Common myeloid progenitor, CD34-positive (primary cell): ENCODE data around the gene PSMD6.

Experiments used
- CTCF ChIA-PET: fragments of 350-600 bp; sonication (Branson Sonifier 250); formaldehyde crosslinking; loops from one replicate; lab custom pipeline; 2021; ENCODE audit warnings: antibody characterized with exemption; lab: Charles Lee
- POLR2A ChIA-PET: fragments of 350-600 bp; sonication (Branson Sonifier 250); formaldehyde crosslinking; loops from one replicate; lab custom pipeline; 2021; ENCODE audit warnings: antibody characterized with exemption; lab: Charles Lee
- DNase-seq, 3 donors: peaks; one replicate each; pipeline versions ENCODE4 v3.0.0 to v3.0.0-alpha.2; 2013
- H3K27ac ChIP-seq, 2 experiments: 1 replicate in 1 of 2; 2 replicates in 1 of 2; pipeline ENCODE4 v1.7.0; 2013; ENCODE audit warnings: inconsistent platforms in 2 of 2, low read length in 2 of 2, mild to moderate bottlenecking in 2 of 2, low read depth in 1 of 2, moderate library complexity in 1 of 2; ENCODE audit not compliant: severe bottlenecking in 2 of 2, insufficient read depth in 1 of 2, poor library complexity in 1 of 2
- H3K27me3 ChIP-seq, 5 experiments: replicated peaks in 2 of 5; 1 replicate in 3 of 5; 2 replicates in 2 of 5; pipeline versions ENCODE4 v1.6.1 to v1.7.0; 2013; ENCODE audit warnings: low read length in 4 of 5, mild to moderate bottlenecking in 2 of 5, moderate library complexity in 2 of 5, inconsistent platforms in 1 of 5; ENCODE audit not compliant: insufficient read depth in 5 of 5, control insufficient read depth in 4 of 5
- H3K36me3 ChIP-seq, 4 experiments: 1 replicate in 2 of 4; 2 replicates in 2 of 4; pipeline versions ENCODE4 v1.6.1 to v1.7.0; 2013; ENCODE audit warnings: low read length in 3 of 4, control low read depth in 1 of 4, mild to moderate bottlenecking in 1 of 4; ENCODE audit not compliant: control insufficient read depth in 4 of 4, insufficient read depth in 4 of 4
- H3K4me1 ChIP-seq, 4 experiments: 1 replicate in 3 of 4; 2 replicates in 1 of 4; pipeline versions ENCODE4 v1.6.1 to v1.7.1; 2013; ENCODE audit warnings: low read length in 3 of 4, mild to moderate bottlenecking in 3 of 4, control low read depth in 1 of 4, inconsistent platforms in 1 of 4, moderate library complexity in 1 of 4; ENCODE audit not compliant: control insufficient read depth in 4 of 4, insufficient read depth in 4 of 4; ENCODE audit errors: control extremely low read depth in 1 of 4
- H3K4me3 ChIP-seq, 7 experiments: 1 replicate in 4 of 7; 2 replicates in 3 of 7; pipeline versions ENCODE4 v1.5.1 to v1.7.0; 2013; ENCODE audit warnings: mild to moderate bottlenecking in 7 of 7, low read length in 6 of 7, moderate library complexity in 6 of 7, inconsistent platforms in 2 of 7, low read depth in 2 of 7, control low read depth in 1 of 7; ENCODE audit not compliant: insufficient read depth in 4 of 7, control insufficient read depth in 1 of 7; ENCODE audit errors: extremely low read depth in 1 of 7
- H3K9me3 ChIP-seq, 5 experiments: 1 replicate in 4 of 5; 2 replicates in 1 of 5; pipeline versions ENCODE4 v1.6.1 to v1.7.1; 2013; ENCODE audit warnings: low read length in 4 of 5, mild to moderate bottlenecking in 2 of 5, inconsistent platforms in 1 of 5, low read depth in 1 of 5, moderate library complexity in 1 of 5; ENCODE audit not compliant: control insufficient read depth in 4 of 5, insufficient read depth in 2 of 5; ENCODE audit errors: control extremely low read depth in 1 of 5
- WGBS: methylation state at CpG from one replicate; pipeline ENCODE4 v1.1.5; 2013; ENCODE audit not compliant: insufficient coverage; 5-methylcytosine and 5-hydroxymethylcytosine counted together

Gene PSMD6

DNA sequence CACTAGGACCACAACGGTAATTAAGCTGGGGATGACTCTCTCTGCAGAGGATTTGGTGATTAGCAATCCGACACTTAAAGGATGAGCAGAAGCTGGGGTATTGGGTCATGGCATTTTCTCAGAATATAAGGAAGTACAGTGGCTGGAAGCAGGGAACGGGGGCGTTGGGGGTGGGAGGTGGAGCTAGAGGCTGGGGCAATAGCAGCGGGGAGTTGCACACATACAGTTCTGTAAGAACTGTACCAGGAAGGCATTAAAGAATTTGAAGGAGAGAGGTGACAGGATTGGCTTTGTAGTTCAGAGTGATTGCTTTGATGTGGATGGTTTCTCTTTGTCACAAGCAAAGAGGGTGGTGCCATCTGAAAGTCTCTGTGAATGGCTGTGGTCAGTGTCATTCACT lies 28.2 kb downstream of the PSMD6 start:
- CTCF ChIA-PET = interaction anchor here (0.7 to 12.7 kb wide), 10 partner anchors 10 to 129 kb away, joined by 3 to 202 read pairs (median 6); partner anchors contain the start of gene SCAANT1

DNA sequence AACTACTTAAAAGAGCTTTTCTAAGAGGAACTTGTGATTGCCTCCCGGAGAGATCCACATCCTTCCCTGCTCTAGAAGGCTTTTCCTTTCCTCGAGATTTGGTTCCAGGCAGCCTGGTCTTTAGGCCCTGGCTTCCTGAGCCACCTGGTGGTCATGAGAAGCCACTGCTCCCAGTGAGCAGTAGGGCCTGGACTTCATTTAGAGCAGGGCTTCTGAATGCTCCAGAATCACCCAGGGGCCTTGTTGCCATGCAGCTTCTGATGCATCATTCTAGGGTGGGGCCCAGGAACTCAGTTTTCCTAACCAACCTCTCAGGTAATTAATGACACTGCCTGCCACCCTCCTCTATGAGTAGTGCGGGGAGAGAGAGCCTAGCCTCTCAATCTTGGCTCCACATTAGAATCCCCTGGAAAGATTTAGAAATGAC lies 29.6 kb downstream of the PSMD6 start:
- WGBS = 53% methylated on average over 2 of the region's 3 CpGs
- no peak overlapping the region for H3K4me3 ChIP-seq
- no peaks in the 10 kb centered on the region for H3K27me3 ChIP-seq
- no peaks in the 10 kb centered on the region for H3K4me1 ChIP-seq
- ChIA-PET CTCF (interaction anchor here (0.8 to 12.7 kb wide), 18 partner anchors 9 to 175 kb away, joined by 3 to 202 read pairs (median 4); partner anchors contain the start of genes C3orf49 and SCAANT1), POLR2A (interaction anchor here (0.5 kb wide), 1 partner anchor 130 kb away, joined by 3 read pairs; no protein-coding TSS in a partner anchor)
- DNase-seq = peak; percentile 67 to 78 (median 76)
- no peaks in the 10 kb centered on the region for H3K9me3 ChIP-seq
- H3K36me3 ChIP-seq = peaks cover 32 to 93% (median 78%) of the 10 kb centered on the region in 4 experiments
- no peak overlapping the region for H3K27ac ChIP-seq

More for the DNA sequence above, 28.2 kb downstream of the PSMD6 start:
- 93% methylated on average over 5 of the region's 5 CpGs for WGBS
- no peak for DNase-seq
- POLR2A ChIA-PET = no interaction called here
- Histone ChIP-seq H3K27ac (no peak overlapping the region), H3K4me3 (no peak overlapping the region), H3K9me3 (no peaks in the 10 kb centered on the region), H3K4me1 (no peaks in the 10 kb centered on the region), H3K27me3 (no peaks in the 10 kb centered on the region), H3K36me3 (peaks cover 33 to 93% (median 79%) of the 10 kb centered on the region in 4 experiments)

DNA sequence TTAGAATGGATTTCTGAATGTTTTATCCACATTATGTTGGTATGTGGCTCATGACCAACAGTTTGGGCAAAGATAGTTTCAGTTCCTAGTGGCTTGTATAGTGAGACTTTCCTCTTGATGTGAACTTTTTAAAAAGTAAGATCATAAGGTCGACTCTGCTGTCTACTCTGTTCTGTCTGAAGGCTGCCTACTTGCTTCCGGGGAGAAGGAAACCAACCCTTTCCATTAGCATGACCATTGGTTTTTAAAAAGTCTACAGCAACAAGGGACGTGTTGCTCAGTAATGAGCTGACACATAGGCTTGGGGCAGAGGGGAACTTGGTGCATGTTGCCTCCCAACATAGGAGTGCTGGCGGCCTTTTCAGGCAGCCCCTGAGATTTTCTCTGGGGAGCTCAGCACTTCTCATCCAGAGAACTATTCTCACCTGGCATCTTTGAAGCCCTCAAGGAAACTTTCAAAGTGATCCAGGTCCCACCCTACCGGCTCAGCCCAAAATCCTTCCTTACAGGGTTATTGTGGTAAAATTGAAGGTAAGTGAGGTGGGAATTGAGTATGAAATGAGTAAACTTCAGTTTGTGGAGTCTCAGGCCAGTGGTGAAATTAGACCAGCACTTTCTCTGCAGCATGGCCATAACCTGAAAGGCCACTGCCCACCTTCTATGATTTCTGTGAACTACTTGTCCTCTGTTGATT lies 30.6 kb downstream of the PSMD6 start:
- H3K27ac ChIP-seq = no peak overlapping the region
- H3K36me3 ChIP-seq = peaks cover 32 to 93% (median 80%) of the 10 kb centered on the region in 4 experiments
- no peak for DNase-seq
- H3K27me3 ChIP-seq = no peaks in the 10 kb centered on the region
- H3K4me3 ChIP-seq = no peak overlapping the region
- ChIA-PET CTCF (interaction anchor here (0.8 to 12.7 kb wide), 10 partner anchors 12 to 73 kb away, joined by 3 to 202 read pairs (median 6); no protein-coding TSS in a partner anchor), POLR2A (no interaction called here)
- no peaks in the 10 kb centered on the region for H3K4me1 ChIP-seq
- H3K9me3 ChIP-seq = no peaks in the 10 kb centered on the region
- 94% methylated on average over 3 of the region's 5 CpGs for WGBS

DNA sequence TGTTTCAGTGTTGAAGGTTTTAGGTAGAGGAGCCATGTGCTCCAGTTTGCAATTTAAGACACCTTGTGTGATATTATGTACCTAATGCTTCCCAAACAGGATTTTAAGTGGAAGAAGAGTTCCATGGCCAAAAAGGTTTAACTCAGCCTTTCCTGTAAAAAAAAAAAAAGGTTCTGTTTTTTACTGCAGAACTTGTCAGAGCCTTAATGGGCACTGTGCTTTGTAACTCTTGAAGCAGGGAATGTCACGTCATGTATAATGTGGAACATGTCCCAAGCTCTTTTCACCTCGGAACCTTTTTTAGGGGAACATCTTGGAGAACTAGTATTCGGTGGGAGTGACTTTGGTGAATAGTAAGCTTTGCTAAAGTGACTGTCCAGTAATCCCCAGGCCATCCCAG lies 31.6 kb downstream of the PSMD6 start:
- no peak for DNase-seq
- WGBS = 100% methylated on average over 1 of the region's 3 CpGs
- Histone ChIP-seq H3K4me3 (no peak overlapping the region), H3K4me1 (no peaks in the 10 kb centered on the region), H3K27me3 (no peaks in the 10 kb centered on the region), H3K36me3 (peaks cover 29 to 93% (median 83%) of the 10 kb centered on the region in 4 experiments), H3K27ac (no peak overlapping the region), H3K9me3 (no peaks in the 10 kb centered on the region)
- POLR2A ChIA-PET = no interaction called here
- CTCF ChIA-PET = interaction anchor here (0.9 to 12.7 kb wide), 6 partner anchors 13 to 108 kb away, joined by 3 to 202 read pairs (median 4); no protein-coding TSS in a partner anchor

GRCh38 chr3:63990733-63991132 lies 32.6 kb downstream of the PSMD6 start:
- DNase-seq = no peak
- no peak overlapping the region for H3K4me3 ChIP-seq
- ChIA-PET CTCF (interaction anchor here (0.6 to 12.7 kb wide), 7 partner anchors 12 to 173 kb away, joined by 3 to 202 read pairs (median 3); no protein-coding TSS in a partner anchor), POLR2A (interaction anchor here (0.5 kb wide), 1 partner anchor 122 kb away, joined by 3 read pairs; no protein-coding TSS in a partner anchor)
- H3K36me3 ChIP-seq = peaks cover 25 to 93% (median 79%) of the 10 kb centered on the region in 4 experiments
- H3K27ac ChIP-seq = no peak overlapping the region
- WGBS = 93% methylated on average over 4 of the region's 5 CpGs
- H3K9me3 ChIP-seq = no peaks in the 10 kb centered on the region
- H3K4me1 ChIP-seq = no peaks in the 10 kb centered on the region
- no peaks in the 10 kb centered on the region for H3K27me3 ChIP-seq

DNA sequence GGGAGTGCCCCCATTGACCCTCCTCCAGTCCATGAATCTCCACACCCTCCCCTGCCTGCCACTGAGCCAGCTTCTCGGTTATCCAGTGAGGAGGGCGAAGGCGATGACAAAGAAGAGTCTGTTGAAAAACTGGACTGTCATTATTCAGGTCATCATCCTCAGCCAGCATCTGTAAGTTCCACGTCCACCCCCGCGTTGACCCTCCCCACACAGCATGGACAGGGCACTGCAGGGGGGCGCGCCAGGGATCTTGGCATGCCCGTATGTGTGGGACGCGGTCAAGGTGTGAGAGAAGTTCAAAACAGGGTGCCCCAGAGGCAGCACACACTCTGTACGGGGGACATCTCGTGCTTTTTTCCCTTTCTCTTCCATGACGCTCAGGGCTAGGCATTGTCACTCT lies 33.1 kb downstream of the PSMD6 start:
- ChIA-PET POLR2A (interaction anchor here (0.5 kb wide), 1 partner anchor 121 kb away, joined by 3 read pairs; no protein-coding TSS in a partner anchor), CTCF (interaction anchor here (0.9 to 12.7 kb wide), 6 partner anchors 11 to 172 kb away, joined by 3 to 202 read pairs (median 4); no protein-coding TSS in a partner anchor)
- H3K36me3 ChIP-seq = peaks cover 23 to 93% (median 79%) of the 10 kb centered on the region in 4 experiments
- H3K27ac ChIP-seq = no peak overlapping the region
- H3K9me3 ChIP-seq = no peaks in the 10 kb centered on the region
- H3K27me3 ChIP-seq = no peaks in the 10 kb centered on the region
- H3K4me3 ChIP-seq = no peak overlapping the region
- WGBS = 99% methylated on average over 14 of the region's 14 CpGs
- DNase-seq = no peak
- H3K4me1 ChIP-seq = no peaks in the 10 kb centered on the region
